Breast epithelium (tissue), 3 donors: Measurements from ENCODE around the gene GPR157.

Experiments
- CTCF ChIP-seq, 3 donors: fragments of 450-650 bp; IDR thresholded peaks; one replicate each; pipeline ENCODE4 v1.5.1; 2016 to 2017; ENCODE audit warnings: antibody characterized with exemption in 3 of 3, mild to moderate bottlenecking in 3 of 3, moderate library complexity in 3 of 3
- POLR2AphosphoS5 ChIP-seq, 3 donors: sonication (generic); formaldehyde crosslinking; IDR thresholded peaks; one replicate each; pipeline ENCODE4 v1.6.1; 2017; ENCODE audit warnings: antibody characterized with exemption in 3 of 3

- TF ChIP-seq CTCF (IDR thresholded peaks at IDR 0.05) (no peak), POLR2AphosphoS5 (IDR thresholded peaks at IDR 0.05) (no peak)
Measured at GRCh38 chr1:9118186-9118585, 10.7 kb downstream of the GPR157 start.
